GM12878 (cell line): ENCODE measurements around the gene GNA14.

Experiments
- CREB1 ChIP-seq: IDR thresholded peaks from 2 replicates; pipeline ENCODE4 v1.6.1; 2012; ENCODE audit warnings: low read depth, mild to moderate bottlenecking, inconsistent platforms
- EP300 ChIP-seq, 2 experiments: fragments of 150-350 bp in 1 of 2; IDR thresholded peaks; 2 replicates each; pipeline ENCODE4 v1.6.1; 2011 to 2012; ENCODE audit warnings: low read depth in 2 of 2, low read length in 2 of 2, borderline replicate concordance in 1 of 2, improper control_type of control experiment in 1 of 2, inconsistent platforms in 1 of 2; ENCODE audit not compliant: control insufficient read depth in 1 of 2
- EZH2 ChIP-seq: IDR thresholded peaks from 2 replicates; pipeline ENCODE4 v1.6.1; 2012; ENCODE audit warnings: low read depth, mild to moderate bottlenecking, control low read depth, inconsistent platforms, low read length, borderline replicate concordance; ENCODE audit not compliant: control insufficient read depth
- GABPA ChIP-seq: IDR thresholded peaks from 2 replicates; pipeline ENCODE4 v1.6.1; 2014; ENCODE audit warnings: antibody characterized with exemption, low read depth, mild to moderate bottlenecking, inconsistent platforms
- IRF3 ChIP-seq: fragments of 450-650 bp; IDR thresholded peaks from 2 replicates; pipeline ENCODE4 v1.6.1; 2014; ENCODE audit warnings: mild to moderate bottlenecking
- LARP7 ChIP-seq: fragments of 450-650 bp; IDR thresholded peaks from 2 replicates; pipeline ENCODE4 v1.6.1; 2017; ENCODE audit warnings: mild to moderate bottlenecking
- MEF2A ChIP-seq: IDR thresholded peaks from 2 replicates; pipeline ENCODE4 v1.6.1; 2011; ENCODE audit warnings: low read depth, mild to moderate bottlenecking, low read length, moderate library complexity; ENCODE audit not compliant: insufficient read depth
- POLR2A ChIP-seq: IDR thresholded peaks from 2 replicates; pipeline ENCODE4 v1.6.1; 2011; ENCODE audit warnings: low read depth, mild to moderate bottlenecking, low read length
- POLR2AphosphoS5 ChIP-seq: IDR thresholded peaks from 2 replicates; pipeline ENCODE4 v1.6.1; 2011; ENCODE audit warnings: mild to moderate bottlenecking, low read length, inconsistent platforms
- RCOR1 ChIP-seq: conservative IDR thresholded peaks from 2 replicates; pipeline ENCODE4 v1.6.1; 2012; ENCODE audit warnings: low read depth, low read length, improper control_type of control experiment
- RUNX3 ChIP-seq: IDR thresholded peaks from 2 replicates; pipeline ENCODE4 v1.6.1; 2012; ENCODE audit warnings: low read length, inconsistent platforms
- SREBF2 ChIP-seq: IDR thresholded peaks from 2 replicates; pipeline ENCODE4 v1.6.1; 2012; ENCODE audit warnings: mild to moderate bottlenecking, low read length
- TF ChIP-seq, protein P1 (sequence below), 3 experiments: IDR thresholded peaks in 2 of 3; conservative IDR thresholded peaks in 1 of 3; 2 replicates each; pipeline ENCODE4 v1.5.1; 2011; ENCODE audit warnings: low read depth in 3 of 3, low read length in 3 of 3, mild to moderate bottlenecking in 3 of 3, control low read depth in 2 of 3, moderate library complexity in 2 of 3, inconsistent platforms in 1 of 3, mixed read lengths in 1 of 3; ENCODE audit not compliant: control insufficient read depth in 2 of 3, insufficient read depth in 1 of 3; ENCODE audit errors: extremely low read depth in 1 of 3
- TF ChIP-seq, protein P2 (sequence below): IDR thresholded peaks from 2 replicates; pipeline ENCODE4 v1.6.1; 2012; ENCODE audit warnings: mild to moderate bottlenecking, low read depth, low read length

DNA sequence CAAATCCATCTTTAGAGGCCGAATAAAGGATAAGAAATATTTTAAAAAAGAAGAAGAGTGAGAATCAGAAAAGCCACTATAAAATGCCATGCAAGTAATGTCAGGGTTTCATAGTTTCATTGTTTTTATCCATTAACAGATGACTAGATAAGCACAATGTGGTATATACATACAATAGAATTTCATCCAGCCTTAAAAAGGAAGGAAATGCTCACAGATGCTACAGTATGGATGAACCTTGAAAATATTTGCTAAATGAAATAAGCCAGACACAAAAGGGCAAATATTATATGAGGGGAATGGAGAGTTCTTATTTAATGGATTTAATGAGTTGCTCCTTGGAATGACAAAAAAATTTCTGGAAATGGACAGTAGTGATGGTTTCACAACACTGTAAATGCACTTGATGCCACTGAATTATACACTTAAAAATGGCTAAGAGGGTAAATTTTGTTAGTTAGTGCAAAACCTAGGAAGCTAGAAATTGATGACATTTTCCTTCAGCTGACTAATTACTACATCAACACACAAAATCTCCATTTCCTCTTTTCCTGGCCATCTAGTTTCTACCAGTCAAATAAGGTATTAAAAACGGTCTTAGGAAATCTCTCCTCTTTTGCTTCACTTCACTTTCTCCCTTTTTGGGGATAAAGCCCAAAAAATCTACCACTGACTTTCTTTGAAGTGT is 86.6 kb downstream of the GNA14 start:
- TF ChIP-seq LARP7 (no peak), EZH2 (no peak), CREB1 (no peak), EP300 (IDR thresholded peaks at IDR 0.05; ENCODE audit: borderline replicate concordance in 1 of 2, control insufficient read depth in 1 of 2, low read depth in 2 of 2, low read length in 2 of 2) (no peak), POLR2AphosphoS5 (no peak), GABPA (no peak), RCOR1 (no peak), IRF3 (no peak), SREBF2 (no peak), MEF2A (no peak), RUNX3 (no peak), POLR2A (no peak)
- TF ChIP-seq, protein P1, sequence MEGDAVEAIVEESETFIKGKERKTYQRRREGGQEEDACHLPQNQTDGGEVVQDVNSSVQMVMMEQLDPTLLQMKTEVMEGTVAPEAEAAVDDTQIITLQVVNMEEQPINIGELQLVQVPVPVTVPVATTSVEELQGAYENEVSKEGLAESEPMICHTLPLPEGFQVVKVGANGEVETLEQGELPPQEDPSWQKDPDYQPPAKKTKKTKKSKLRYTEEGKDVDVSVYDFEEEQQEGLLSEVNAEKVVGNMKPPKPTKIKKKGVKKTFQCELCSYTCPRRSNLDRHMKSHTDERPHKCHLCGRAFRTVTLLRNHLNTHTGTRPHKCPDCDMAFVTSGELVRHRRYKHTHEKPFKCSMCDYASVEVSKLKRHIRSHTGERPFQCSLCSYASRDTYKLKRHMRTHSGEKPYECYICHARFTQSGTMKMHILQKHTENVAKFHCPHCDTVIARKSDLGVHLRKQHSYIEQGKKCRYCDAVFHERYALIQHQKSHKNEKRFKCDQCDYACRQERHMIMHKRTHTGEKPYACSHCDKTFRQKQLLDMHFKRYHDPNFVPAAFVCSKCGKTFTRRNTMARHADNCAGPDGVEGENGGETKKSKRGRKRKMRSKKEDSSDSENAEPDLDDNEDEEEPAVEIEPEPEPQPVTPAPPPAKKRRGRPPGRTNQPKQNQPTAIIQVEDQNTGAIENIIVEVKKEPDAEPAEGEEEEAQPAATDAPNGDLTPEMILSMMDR (IDR thresholded peaks at IDR 0.05 in 2 of 3, conservative IDR thresholded peaks at IDR 0.05 in 1 of 3; ENCODE audit: control insufficient read depth in 2 of 3, extremely low read depth in 1 of 3, insufficient read depth in 1 of 3, low read depth in 3 of 3, low read length in 3 of 3): no peak
- TF ChIP-seq, protein P2, sequence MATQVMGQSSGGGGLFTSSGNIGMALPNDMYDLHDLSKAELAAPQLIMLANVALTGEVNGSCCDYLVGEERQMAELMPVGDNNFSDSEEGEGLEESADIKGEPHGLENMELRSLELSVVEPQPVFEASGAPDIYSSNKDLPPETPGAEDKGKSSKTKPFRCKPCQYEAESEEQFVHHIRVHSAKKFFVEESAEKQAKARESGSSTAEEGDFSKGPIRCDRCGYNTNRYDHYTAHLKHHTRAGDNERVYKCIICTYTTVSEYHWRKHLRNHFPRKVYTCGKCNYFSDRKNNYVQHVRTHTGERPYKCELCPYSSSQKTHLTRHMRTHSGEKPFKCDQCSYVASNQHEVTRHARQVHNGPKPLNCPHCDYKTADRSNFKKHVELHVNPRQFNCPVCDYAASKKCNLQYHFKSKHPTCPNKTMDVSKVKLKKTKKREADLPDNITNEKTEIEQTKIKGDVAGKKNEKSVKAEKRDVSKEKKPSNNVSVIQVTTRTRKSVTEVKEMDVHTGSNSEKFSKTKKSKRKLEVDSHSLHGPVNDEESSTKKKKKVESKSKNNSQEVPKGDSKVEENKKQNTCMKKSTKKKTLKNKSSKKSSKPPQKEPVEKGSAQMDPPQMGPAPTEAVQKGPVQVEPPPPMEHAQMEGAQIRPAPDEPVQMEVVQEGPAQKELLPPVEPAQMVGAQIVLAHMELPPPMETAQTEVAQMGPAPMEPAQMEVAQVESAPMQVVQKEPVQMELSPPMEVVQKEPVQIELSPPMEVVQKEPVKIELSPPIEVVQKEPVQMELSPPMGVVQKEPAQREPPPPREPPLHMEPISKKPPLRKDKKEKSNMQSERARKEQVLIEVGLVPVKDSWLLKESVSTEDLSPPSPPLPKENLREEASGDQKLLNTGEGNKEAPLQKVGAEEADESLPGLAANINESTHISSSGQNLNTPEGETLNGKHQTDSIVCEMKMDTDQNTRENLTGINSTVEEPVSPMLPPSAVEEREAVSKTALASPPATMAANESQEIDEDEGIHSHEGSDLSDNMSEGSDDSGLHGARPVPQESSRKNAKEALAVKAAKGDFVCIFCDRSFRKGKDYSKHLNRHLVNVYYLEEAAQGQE: no peak
